ENCODE measurements around the gene NRSN2. TPM values are rescaled to one million over a fixed set of nuclear protein-coding genes. Genes with fewer than 3 reads are reported as not detected.

Gene NRSN2
- total RNA-seq, 1 donor from 2014 or later, result 89.3 TPM

- DNase-seq, result no peak
- no peak overlapping the region for H3K27ac Mint-ChIP-seq (ENCODE audit: unreplicated experiment)
- peaks cover 2% of the 10 kb centered on the region for H3K9me3 Mint-ChIP-seq (ENCODE audit: unreplicated experiment)
- H3K4me3 Mint-ChIP-seq (ENCODE audit: unreplicated experiment), result no peak overlapping the region
- no peak for TF ChIP-seq CTCF (IDR thresholded peaks at IDR 0.05; ENCODE audit: partially characterized antibody, unreplicated experiment)
- H3K4me1 Mint-ChIP-seq (ENCODE audit: low read depth, unreplicated experiment), result peaks cover 6% of the 10 kb centered on the region
- no peaks in the 10 kb centered on the region for H3K36me3 Mint-ChIP-seq (ENCODE audit: unreplicated experiment)
- no peaks in the 10 kb centered on the region for H3K27me3 Mint-ChIP-seq (ENCODE audit: unreplicated experiment)
These were observed 33.5 kb upstream of the NRSN2 start for GRCh38 chr20:313402-313801.

DNA sequence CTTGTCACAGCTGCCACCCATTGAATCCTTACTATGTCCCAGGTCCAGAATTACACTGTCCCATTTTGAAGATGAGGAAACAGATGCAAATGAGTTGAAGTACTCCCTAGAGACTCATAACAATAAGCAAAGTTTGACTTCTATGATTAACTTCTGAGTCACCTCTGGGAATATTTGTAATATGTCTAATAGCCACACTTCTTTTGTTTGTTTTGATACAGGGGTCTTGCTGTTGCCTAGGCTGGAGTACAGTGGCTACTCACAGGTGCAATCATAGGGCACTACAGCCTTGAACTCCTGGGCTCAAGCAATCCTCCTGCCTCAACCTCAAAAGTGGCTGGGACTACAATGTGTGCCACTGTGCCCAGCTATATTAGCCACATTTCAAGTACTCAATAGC is 33.0 kb upstream of the NRSN2 start:
- no peaks in the 10 kb centered on the region for H3K27me3 Mint-ChIP-seq (ENCODE audit: unreplicated experiment)
- peaks cover 2% of the 10 kb centered on the region for H3K9me3 Mint-ChIP-seq (ENCODE audit: unreplicated experiment)
- no peak overlapping the region for H3K4me3 Mint-ChIP-seq (ENCODE audit: unreplicated experiment)
- no peak for DNase-seq
- H3K36me3 Mint-ChIP-seq (ENCODE audit: unreplicated experiment), result no peaks in the 10 kb centered on the region
- H3K27ac Mint-ChIP-seq (ENCODE audit: unreplicated experiment), result no peak overlapping the region
- peaks cover 5% of the 10 kb centered on the region for H3K4me1 Mint-ChIP-seq (ENCODE audit: low read depth, unreplicated experiment)
- no peak for TF ChIP-seq CTCF (IDR thresholded peaks at IDR 0.05; ENCODE audit: partially characterized antibody, unreplicated experiment)

GRCh38 chr20:316316-317068 is 30.4 kb upstream of the NRSN2 start:
- Mint-ChIP-seq H3K9me3 (ENCODE audit: unreplicated experiment) (peaks cover 1% of the 10 kb centered on the region), H3K36me3 (ENCODE audit: unreplicated experiment) (peaks cover 7% of the 10 kb centered on the region), H3K27ac (ENCODE audit: unreplicated experiment) (no peak overlapping the region), H3K27me3 (ENCODE audit: unreplicated experiment) (peaks cover 3% of the 10 kb centered on the region), H3K4me1 (ENCODE audit: low read depth, unreplicated experiment) (no peaks in the 10 kb centered on the region), H3K4me3 (ENCODE audit: unreplicated experiment) (no peak overlapping the region)
- no peak for TF ChIP-seq CTCF (IDR thresholded peaks at IDR 0.05; ENCODE audit: partially characterized antibody, unreplicated experiment)
- no peak for DNase-seq

DNA sequence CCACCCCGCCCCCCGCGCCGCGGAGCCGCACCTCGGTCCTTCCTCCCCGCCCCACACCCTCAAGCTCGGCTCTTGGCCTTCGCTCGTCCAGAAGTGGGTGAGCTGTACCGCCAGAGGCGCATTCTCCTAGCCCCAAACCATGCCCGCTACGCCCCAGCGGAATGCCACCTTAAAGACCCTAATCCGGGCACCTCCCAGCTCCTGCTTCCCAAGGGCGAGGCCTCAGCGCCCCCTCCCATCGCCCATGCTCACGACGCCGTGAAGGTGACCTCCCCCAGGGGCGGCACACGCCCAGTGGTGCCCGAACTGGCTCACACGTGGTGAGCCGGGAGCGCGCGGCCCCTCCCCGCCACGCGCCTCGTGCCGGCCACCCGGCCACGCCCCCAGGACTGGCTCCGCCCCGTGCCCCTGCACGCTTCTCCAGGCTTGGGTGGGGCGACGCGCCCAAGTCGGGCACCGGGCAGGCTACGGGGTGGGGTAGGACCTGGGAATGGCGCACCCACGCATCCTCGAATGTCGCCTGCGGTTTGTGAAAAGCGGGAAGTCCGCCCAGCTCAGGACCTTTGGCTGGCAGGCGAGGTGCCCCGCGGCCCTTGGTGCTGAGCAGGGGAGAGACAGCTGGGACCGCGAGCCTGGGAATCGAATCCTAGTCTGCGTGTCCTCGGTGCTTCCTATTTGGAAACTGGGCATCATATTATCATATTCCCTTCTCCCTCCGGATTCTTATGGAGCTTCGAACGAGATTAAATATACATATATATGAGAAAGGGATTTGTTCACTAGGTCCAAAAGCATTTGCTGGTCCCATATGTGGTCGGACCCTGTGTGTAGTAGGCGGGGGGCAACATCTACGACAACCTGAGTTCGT is 22.5 kb upstream of the NRSN2 start:
- H3K27ac Mint-ChIP-seq (ENCODE audit: unreplicated experiment), result peak overlapping the region; percentile 97
- peaks cover 26% of the 10 kb centered on the region for H3K9me3 Mint-ChIP-seq (ENCODE audit: unreplicated experiment)
- peaks cover 21% of the 10 kb centered on the region for H3K27me3 Mint-ChIP-seq (ENCODE audit: unreplicated experiment)
- DNase-seq, result peak; percentile 95
- H3K4me3 Mint-ChIP-seq (ENCODE audit: unreplicated experiment), result peak overlapping the region; percentile 95
- H3K36me3 Mint-ChIP-seq (ENCODE audit: unreplicated experiment), result peaks cover 9% of the 10 kb centered on the region
- TF ChIP-seq CTCF (IDR thresholded peaks at IDR 0.05; ENCODE audit: partially characterized antibody, unreplicated experiment), result no peak
- peaks cover 11% of the 10 kb centered on the region for H3K4me1 Mint-ChIP-seq (ENCODE audit: low read depth, unreplicated experiment)
